GM12878 (cell line): Measurements from ENCODE around the gene SLC27A5. TPM values are rescaled to one million over a fixed set of nuclear protein-coding genes. Genes with fewer than 3 reads are reported as not detected.

Experiments used
- BRCA1 ChIP-seq: IDR thresholded peaks from 2 replicates; pipeline ENCODE4 v1.6.1; 2011; ENCODE audit warnings: low read depth, low read length, improper control_type of control experiment
- CEBPZ ChIP-seq: fragments of 150-350 bp; IDR thresholded peaks from 2 replicates; pipeline ENCODE4 v1.6.1; 2016; ENCODE audit warnings: low read depth, low read length
- HCFC1 ChIP-seq: fragments of 150-350 bp; IDR thresholded peaks from 2 replicates; pipeline ENCODE4 v1.6.1; 2014; ENCODE audit warnings: low read length
- IKZF1 ChIP-seq: fragments of 450-650 bp; conservative IDR thresholded peaks from 2 replicates; pipeline ENCODE4 v1.6.1; 2017; ENCODE audit warnings: antibody characterized with exemption, mild to moderate bottlenecking
- IRF4 ChIP-seq: IDR thresholded peaks from 2 replicates; pipeline ENCODE4 v1.6.1; 2011; ENCODE audit warnings: low read depth, low read length
- JUND ChIP-seq: IDR thresholded peaks from 2 replicates; pipeline ENCODE4 v1.6.1; 2012; ENCODE audit warnings: low read depth, mild to moderate bottlenecking, low read length, improper control_type of control experiment, moderate library complexity
- KAT2A ChIP-seq: conservative IDR thresholded peaks from 2 replicates; pipeline ENCODE4 v1.6.1; 2011; ENCODE audit warnings: low read depth, low read length; ENCODE audit not compliant: control insufficient read depth
- NR2C2 ChIP-seq: IDR thresholded peaks from 2 replicates; pipeline ENCODE4 v1.6.1; 2011; ENCODE audit warnings: borderline replicate concordance, low read depth; ENCODE audit not compliant: control insufficient read depth, insufficient read length
- PKNOX1 ChIP-seq: fragments of 450-650 bp; IDR thresholded peaks from 2 replicates; pipeline ENCODE4 v1.6.1; 2016; ENCODE audit warnings: mild to moderate bottlenecking
- RCOR1 ChIP-seq: conservative IDR thresholded peaks from 2 replicates; pipeline ENCODE4 v1.6.1; 2012; ENCODE audit warnings: low read depth, low read length, improper control_type of control experiment
- REST ChIP-seq: IDR thresholded peaks from 2 replicates; pipeline ENCODE4 v1.6.1; 2012; ENCODE audit warnings: mild to moderate bottlenecking, low read depth, low read length
- RUNX3 ChIP-seq: IDR thresholded peaks from 2 replicates; pipeline ENCODE4 v1.6.1; 2012; ENCODE audit warnings: low read length, inconsistent platforms
- STAT1 ChIP-seq: fragments of 450-650 bp; conservative IDR thresholded peaks from 2 replicates; pipeline ENCODE4 v1.6.1; 2014; ENCODE audit warnings: antibody characterized with exemption, mild to moderate bottlenecking
- USF2 ChIP-seq: IDR thresholded peaks from 2 replicates; pipeline ENCODE4 v1.6.1; 2011; ENCODE audit warnings: low read depth, low read length, improper control_type of control experiment, borderline replicate concordance
- ZBTB11 ChIP-seq: fragments of 450-650 bp; formaldehyde crosslinking; IDR thresholded peaks from 2 replicates; pipeline ENCODE4 v1.5.0; 2022; ENCODE audit warnings: mild to moderate bottlenecking, missing genetic modification characterization
- polyA plus RNA-seq, 11 experiments: library from polyadenylated mRNA; depleted of rRNA in 4 of 11; unstranded in 6 of 11; stranded (reverse) in 5 of 11; fragments of >200 nt; fragmentation: Nextera tagmentation in 4 of 11; fragmentation: Illumina TruSeq in 1 of 11; extraction: Ambion mirVana in 4 of 11; extraction: Trizol in 1 of 11; gene quantifications; 1 replicate in 1 of 11; 2 replicates in 10 of 11; pipeline versions ENCODE4 v1.2.1 to v1.2.3, GENCODE V29; 2011 to 2016; ENCODE audit warnings: inconsistent platforms in 2 of 11, missing spikeins in 2 of 11, low read depth in 1 of 11
- total RNA-seq, 4 experiments: library from RNA; depleted of rRNA in 3 of 4; stranded (reverse); fragments of >200 nt in 3 of 4; fragmentation: Illumina TruSeq in 1 of 4; extraction: Trizol in 1 of 4; gene quantifications; 2 replicates each; pipeline versions ENCODE4 v1.2.1 to v1.2.3, GENCODE V29; 2013 to 2021

SLC27A5 gene
- total and polyA plus RNA-seq, 10 of the 15 experiments (the other 5 are each of a cell fraction or from before 2014, with no cell fraction given): 21.2 to 127 (median 31.8) TPM

- TF ChIP-seq ZBTB11 (CRISPR knock-in tag) (peak; percentile 97), STAT1 (peak; percentile 99), IKZF1 (peak; percentile 97), RUNX3 (peak; percentile 97), RCOR1 (0 out of 2 replicates have a peak, but pooled peaks have one; percentile 90), REST (peak; percentile 22; the same call in 1 of the 2 replicates), BRCA1 (no peak), JUND (0 out of 2 replicates have a peak, but pooled peaks have one; percentile 34), KAT2A (no peak), PKNOX1 (peak; percentile 82), HCFC1 (peak; percentile 94), NR2C2 (no peak), CEBPZ (no peak; the same call in 1 of the 2 replicates), USF2 (no peak), IRF4 (peak; percentile 31; the same call in 1 of the 2 replicates)
These were observed 7.8 kb upstream of the SLC27A5 start, which contains the start of gene ZBTB45 (continued) for GRCh38 chr19:58519355-58520256.
